HUES48 (cell line): Measurements from ENCODE around the gene PSTPIP1.

Source experiments
- H3K27ac ChIP-seq: one replicate; pipeline ENCODE4 v1.7.0; 2013; ENCODE audit warnings: low read depth, low read length, inconsistent platforms
- H3K27me3 ChIP-seq: 2 replicates; pipeline ENCODE4 v1.6.1; 2013; ENCODE audit warnings: mild to moderate bottlenecking, low read length; ENCODE audit not compliant: control insufficient read depth, insufficient read depth
- H3K36me3 ChIP-seq: 2 replicates; pipeline ENCODE4 v1.6.1; 2013; ENCODE audit warnings: low read length; ENCODE audit not compliant: control insufficient read depth, insufficient read depth
- H3K4me1 ChIP-seq: 2 replicates; pipeline ENCODE4 v1.6.1; 2013; ENCODE audit warnings: mild to moderate bottlenecking, low read length; ENCODE audit not compliant: control insufficient read depth, insufficient read depth
- H3K4me3 ChIP-seq: 2 replicates; pipeline ENCODE4 v1.5.1; 2013; ENCODE audit warnings: mild to moderate bottlenecking, low read depth, low read length
- H3K9ac ChIP-seq: 2 replicates; pipeline ENCODE4 v1.6.1; 2013; ENCODE audit warnings: mild to moderate bottlenecking, low read depth, low read length, moderate library complexity
- H3K9me3 ChIP-seq: 2 replicates; pipeline ENCODE4 v1.6.1; 2013; ENCODE audit warnings: low read length; ENCODE audit not compliant: control insufficient read depth, insufficient read depth

Gene PSTPIP1

DNA sequence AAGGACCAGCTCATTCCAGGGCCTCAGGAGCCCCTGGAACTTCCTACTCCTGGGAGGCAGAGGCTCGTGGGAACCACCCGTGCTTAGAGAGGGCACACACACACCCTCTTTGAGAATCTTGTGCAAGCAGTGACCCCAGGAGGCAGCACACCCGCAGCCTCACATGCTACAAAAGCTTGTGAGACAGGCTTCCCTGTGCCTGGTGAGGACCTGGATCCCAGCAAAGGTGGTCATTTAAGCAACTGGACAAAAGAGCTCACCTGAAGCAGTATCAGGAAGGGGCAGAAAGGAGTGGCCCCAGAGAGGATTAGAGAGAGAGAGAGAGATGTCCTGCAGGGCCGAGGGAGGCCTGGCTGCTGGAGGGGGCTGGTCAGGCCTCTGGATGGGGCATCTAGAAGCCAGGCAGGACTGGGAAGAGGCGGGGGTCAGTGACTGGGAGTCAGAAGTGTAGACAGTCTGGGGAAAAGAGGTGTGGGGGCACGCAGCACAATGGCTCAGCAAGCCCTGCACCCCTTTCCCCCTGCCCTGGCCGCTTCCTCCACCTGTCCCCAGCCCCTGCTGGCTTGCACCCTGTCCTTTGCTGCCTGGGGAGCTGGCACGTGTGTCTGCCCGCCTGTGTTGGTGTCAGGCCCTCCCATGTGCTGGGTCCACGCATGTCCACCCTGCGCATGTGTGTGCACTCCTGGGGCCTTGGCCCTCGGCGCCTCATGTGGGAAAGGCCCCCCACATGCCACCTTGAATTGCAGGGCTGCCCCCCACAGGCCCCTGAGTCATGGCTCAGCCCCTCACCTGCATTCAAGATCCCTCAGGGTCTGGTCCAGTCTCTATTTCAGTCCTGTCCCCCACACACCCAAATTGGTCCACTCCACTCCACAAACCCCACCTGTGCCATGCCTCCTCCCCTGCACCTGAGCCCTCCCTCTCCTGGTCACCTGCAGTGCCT, 39.1 kb downstream of the PSTPIP1 start:
- H3K36me3 ChIP-seq: no peaks in the 10 kb centered on the region
- peaks cover 6% of the 10 kb centered on the region; the same call in 1 of the 2 replicates for H3K4me1 ChIP-seq
- H3K4me3 ChIP-seq: no peak overlapping the region
- no peak overlapping the region for H3K9ac ChIP-seq
- 0 out of 2 replicates have a peak, but pooled peaks cover 4% of the 10 kb centered on the region for H3K9me3 ChIP-seq
- H3K27ac ChIP-seq: no peak overlapping the region
- no peaks in the 10 kb centered on the region; the same call in 1 of the 2 replicates for H3K27me3 ChIP-seq

DNA sequence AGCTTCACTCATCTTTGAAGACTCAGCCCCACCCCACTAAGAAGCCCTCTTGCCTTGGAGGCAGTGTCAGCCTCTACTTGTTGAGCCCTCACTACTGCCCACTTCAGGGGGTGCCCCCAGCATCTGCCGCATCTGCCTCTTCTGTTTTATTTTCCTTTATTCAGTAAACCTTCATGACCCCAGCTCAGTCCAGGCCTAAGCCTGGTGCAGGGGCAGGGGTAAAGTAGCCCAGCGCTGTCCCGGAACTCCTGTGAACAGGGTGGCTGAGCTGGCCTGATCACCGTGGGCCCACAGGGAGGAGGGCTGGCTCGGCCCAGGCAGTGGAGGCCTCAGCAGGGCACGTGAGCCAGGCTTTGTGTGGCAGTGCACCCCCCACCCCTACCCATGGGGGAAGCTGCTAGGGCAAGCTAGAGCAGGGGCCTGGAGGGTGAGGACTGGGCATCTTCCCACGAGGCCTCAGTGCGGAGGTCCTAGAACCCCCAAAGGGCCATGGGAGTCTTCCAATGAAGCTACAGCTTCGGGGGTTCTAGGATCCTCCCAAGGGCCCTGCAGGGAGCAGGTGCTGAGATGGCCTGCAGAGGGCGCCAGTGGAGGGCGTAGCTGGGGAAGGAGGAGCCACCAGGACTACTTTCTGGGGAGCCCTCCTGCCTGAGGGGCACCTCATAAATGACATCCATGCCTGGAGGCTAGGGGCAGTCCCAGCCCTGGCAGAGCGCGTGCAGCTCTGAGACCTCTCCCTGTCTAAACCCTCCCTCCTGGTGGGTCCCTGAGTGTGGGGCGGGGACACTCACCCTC, 40.0 kb downstream of the PSTPIP1 start:
- no peaks in the 10 kb centered on the region for H3K27me3 ChIP-seq
- H3K4me1 ChIP-seq: peaks cover 6% of the 10 kb centered on the region; the same call in 1 of the 2 replicates
- no peak overlapping the region for H3K4me3 ChIP-seq
- H3K36me3 ChIP-seq: no peaks in the 10 kb centered on the region
- no peak overlapping the region for H3K9ac ChIP-seq
- no peak overlapping the region for H3K27ac ChIP-seq
- 0 out of 2 replicates have a peak, but pooled peaks cover 4% of the 10 kb centered on the region for H3K9me3 ChIP-seq

DNA sequence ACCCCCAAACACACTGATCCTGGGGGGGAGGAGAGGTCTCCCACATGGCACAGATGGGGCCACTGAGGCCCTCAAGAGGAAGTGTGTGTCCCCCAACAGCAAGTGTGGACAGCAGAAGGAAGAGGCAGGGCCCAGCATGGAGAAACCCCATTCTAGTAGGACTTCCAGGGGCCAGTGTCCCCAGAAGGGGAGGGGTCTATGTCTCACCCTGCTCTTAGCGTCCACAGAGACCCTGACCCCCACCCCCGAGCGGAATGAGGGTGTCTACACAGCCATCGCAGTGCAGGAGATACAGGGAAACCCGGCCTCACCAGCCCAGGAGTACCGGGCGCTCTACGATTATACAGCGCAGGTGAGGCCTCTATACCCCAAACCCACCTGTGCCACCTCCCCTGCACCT, 40.7 kb downstream of the PSTPIP1 start:
- Histone ChIP-seq H3K27ac (no peak overlapping the region), H3K4me1 (no peaks in the 10 kb centered on the region), H3K27me3 (no peaks in the 10 kb centered on the region), H3K36me3 (no peaks in the 10 kb centered on the region), H3K4me3 (no peak overlapping the region), H3K9ac (no peak overlapping the region), H3K9me3 (0 out of 2 replicates have a peak, but pooled peaks cover 4% of the 10 kb centered on the region)

DNA sequence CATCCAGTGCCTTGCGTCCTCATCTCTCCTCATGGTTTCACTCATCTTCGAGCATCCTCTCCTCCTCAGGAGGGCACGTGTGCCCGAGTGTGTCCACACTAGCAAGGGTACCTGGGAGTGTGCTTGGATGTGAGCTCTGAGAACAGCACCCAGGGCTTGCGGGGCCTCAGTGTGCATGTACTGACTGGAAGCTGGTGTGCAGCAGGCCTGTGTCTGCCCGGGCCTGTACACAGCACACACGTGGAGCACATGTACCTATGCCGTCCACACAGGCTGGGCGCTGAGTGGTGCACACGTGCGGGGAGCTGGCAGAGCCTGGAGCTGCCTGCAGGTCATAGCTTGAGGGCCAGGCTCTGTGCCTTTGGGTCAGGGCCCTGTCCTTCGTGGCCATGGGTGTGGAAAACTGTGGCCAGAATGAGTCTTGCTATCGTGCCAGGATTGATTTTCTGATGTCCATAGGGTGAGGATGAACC, 41.1 kb downstream of the PSTPIP1 start:
- no peaks in the 10 kb centered on the region for H3K36me3 ChIP-seq
- H3K4me1 ChIP-seq: no peaks in the 10 kb centered on the region
- H3K9me3 ChIP-seq: 0 out of 2 replicates have a peak, but pooled peaks cover 4% of the 10 kb centered on the region
- no peak overlapping the region for H3K9ac ChIP-seq
- H3K27me3 ChIP-seq: no peaks in the 10 kb centered on the region
- H3K4me3 ChIP-seq: no peak overlapping the region
- H3K27ac ChIP-seq: no peak overlapping the region

DNA sequence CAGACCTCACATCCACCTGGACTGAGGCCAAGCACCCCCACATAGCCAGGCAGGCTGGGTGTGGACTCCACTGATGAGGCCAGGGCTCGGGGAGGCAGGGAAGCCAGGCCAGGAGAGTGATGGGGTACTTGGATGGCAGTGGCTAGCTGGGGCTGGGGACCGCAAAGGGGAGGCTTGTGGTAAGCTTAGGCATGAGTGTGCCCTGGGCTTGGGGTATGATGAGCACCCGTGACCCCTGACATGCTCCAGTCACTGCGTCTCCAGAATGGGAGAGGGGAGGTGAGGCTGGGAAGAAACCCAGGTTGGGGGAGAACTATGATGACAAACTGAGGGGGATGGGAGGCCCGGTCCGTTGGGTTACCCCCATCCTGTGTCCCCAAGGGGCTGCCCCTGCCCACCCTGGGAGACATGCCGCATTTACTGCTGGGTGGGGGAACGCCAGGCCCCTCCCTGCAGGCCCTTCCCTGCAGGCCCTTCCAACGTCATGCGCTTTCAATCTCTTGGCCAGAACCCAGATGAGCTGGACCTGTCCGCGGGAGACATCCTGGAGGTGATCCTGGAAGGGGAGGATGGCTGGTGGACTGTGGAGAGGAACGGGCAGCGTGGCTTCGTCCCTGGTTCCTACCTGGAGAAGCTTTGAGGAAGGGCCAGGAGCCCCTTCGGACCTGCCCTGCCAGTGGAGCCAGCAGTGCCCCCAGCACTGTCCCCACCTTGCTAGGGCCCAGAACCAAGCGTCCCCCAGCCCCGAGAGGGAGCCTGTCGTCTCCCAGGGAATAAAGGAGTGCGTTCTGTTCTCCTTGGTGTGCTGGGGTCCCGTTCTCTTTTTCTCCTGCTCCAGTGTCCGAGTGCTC, 41.8 kb downstream of the PSTPIP1 start:
- Histone ChIP-seq H3K4me1 (no peaks in the 10 kb centered on the region), H3K9me3 (0 out of 2 replicates have a peak, but pooled peaks cover 4% of the 10 kb centered on the region)

DNA sequence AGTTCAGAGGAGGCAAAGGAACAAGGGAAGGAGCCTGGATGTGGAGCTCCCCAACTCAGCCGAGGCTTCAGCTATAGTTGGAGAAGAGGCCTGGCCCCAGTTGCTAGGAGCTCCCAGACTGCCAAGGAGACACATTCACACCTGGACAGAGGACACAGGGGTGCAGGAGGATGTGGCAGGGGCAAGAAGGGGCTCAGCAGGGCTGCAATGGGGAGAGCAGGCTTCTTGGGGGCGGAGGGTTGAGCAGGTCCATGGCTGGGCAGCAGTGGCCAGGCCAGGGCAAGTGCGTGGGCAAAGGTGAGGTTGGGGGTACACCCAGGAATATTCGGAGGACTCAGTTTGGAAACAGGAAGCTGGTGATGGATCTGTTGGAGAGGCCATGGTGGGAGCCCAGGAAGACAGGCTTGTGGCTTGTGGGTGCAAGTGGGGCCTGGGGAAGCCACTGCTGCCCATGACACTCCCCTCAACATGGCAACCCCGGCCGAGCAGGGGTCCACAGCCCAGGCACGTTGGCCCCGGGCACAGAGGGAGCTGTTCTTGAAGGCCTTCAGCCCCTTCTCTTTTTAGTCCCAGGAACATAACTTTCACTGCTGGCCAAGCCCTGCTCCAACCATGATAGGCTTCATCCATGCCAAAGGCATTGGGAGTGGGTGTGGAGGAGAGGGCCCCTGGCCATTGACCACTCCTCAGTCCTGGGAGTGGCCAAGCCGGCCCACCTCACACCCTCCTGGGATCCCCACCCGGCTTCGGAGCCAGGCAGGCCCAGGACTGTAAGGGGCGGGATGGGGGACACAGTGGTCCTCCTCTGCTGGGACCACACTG, 42.7 kb downstream of the PSTPIP1 start:
- Histone ChIP-seq H3K4me3 (no peak overlapping the region), H3K9ac (no peak overlapping the region), H3K9me3 (0 out of 2 replicates have a peak, but pooled peaks cover 4% of the 10 kb centered on the region), H3K36me3 (peaks cover 8% of the 10 kb centered on the region), H3K4me1 (no peaks in the 10 kb centered on the region), H3K27me3 (no peaks in the 10 kb centered on the region), H3K27ac (no peak overlapping the region)

More for the DNA sequence above, 41.8 kb downstream of the PSTPIP1 start:
- H3K9ac ChIP-seq: no peak overlapping the region
- H3K4me3 ChIP-seq: no peak overlapping the region
- no peaks in the 10 kb centered on the region for H3K36me3 ChIP-seq
- H3K27ac ChIP-seq: no peak overlapping the region
- H3K27me3 ChIP-seq: no peaks in the 10 kb centered on the region

DNA sequence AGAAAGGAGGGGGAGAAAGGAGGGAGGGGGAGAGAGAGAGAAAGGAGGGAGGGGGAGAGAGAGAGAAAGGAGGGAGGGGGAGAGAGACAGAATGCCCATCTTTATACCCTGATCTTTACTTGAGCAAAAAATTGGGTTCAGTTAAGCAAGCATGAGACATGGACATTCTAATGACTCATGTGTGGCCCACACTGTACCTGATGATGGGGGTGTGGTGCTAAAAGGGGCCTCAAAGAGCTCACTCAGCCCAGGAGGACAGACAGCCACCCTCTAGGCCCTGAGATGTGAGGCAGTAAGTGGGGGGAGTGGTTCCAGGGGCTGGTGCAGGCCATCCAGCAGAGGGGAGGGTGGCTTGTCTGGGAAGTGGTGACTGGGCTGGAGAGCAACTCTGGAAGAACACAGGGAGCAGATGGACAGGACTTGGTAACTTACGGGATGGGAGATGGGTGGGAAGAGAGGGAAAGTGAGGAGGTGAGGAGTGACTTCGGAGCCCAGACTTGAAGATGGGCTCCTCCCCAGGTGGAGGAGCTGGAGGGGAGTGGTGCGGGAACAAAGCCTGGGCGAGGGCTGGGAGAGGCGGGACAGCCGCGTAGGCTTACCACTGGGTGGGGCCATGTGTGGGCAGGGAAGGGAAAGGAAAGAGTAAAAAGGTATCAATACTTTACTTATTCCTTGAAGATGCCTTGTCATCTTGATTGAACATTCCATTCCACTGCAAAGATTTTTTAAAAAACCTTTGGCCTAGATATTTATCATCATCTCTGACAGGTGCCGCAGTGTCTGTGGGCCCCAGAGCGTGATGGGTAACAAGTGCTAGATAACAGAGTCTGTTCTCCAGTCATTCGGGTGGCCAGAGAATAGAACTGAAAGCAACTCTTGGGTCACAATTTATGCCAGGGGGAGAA, 43.6 kb downstream of the PSTPIP1 start:
- Histone ChIP-seq H3K4me3 (no peak overlapping the region), H3K27ac (no peak overlapping the region), H3K9ac (no peak overlapping the region), H3K9me3 (0 out of 2 replicates have a peak, but pooled peaks cover 4% of the 10 kb centered on the region), H3K36me3 (peaks cover 17% of the 10 kb centered on the region), H3K27me3 (no peaks in the 10 kb centered on the region), H3K4me1 (no peaks in the 10 kb centered on the region)

- Histone ChIP-seq H3K9me3 (0 out of 2 replicates have a peak, but pooled peaks cover 4% of the 10 kb centered on the region), H3K27me3 (no peaks in the 10 kb centered on the region), H3K4me1 (no peaks in the 10 kb centered on the region), H3K27ac (no peak overlapping the region), H3K4me3 (no peak overlapping the region), H3K36me3 (peaks cover 23% of the 10 kb centered on the region), H3K9ac (no peak overlapping the region)
Measured at GRCh38 chr15:77039217-77039533, 44.2 kb downstream of the PSTPIP1 start.

GRCh38 chr15:77039848-77040247, 44.9 kb downstream of the PSTPIP1 start:
- no peak overlapping the region for H3K27ac ChIP-seq
- H3K27me3 ChIP-seq: no peaks in the 10 kb centered on the region
- H3K9me3 ChIP-seq: 0 out of 2 replicates have a peak, but pooled peaks cover 4% of the 10 kb centered on the region
- no peak overlapping the region for H3K4me3 ChIP-seq
- H3K36me3 ChIP-seq: peaks cover 30% of the 10 kb centered on the region
- H3K4me1 ChIP-seq: no peaks in the 10 kb centered on the region
- no peak overlapping the region for H3K9ac ChIP-seq
